T-cell (primary cell): ENCODE data around the gene BMP7. TPM values are rescaled to one million over a fixed set of nuclear protein-coding genes. Genes with fewer than 3 reads are reported as not detected.

Source experiments
- ATAC-seq, 4 experiments: fragments of 200-7000 bp in 3 of 4; fragments of 150-1000 bp in 1 of 4; cut with Tn5 transposase; replicated peaks in 1 of 4; 1 replicate in 3 of 4; 2 replicates in 1 of 4; pipeline ENCODE4 v1.10.0; 2021; ENCODE audit warnings: moderate library complexity in 3 of 4, mild to moderate bottlenecking in 2 of 4, moderate number of reproducible peaks in 1 of 4
- CTCF ChIA-PET, 2 donors: fragments of 300-600 bp; sonication (Branson Sonifier 250); formaldehyde crosslinking; loops; one replicate each; lab custom pipeline; 2022; ENCODE audit warnings: antibody characterized with exemption in 2 of 2; lab: Charles Lee
- POLR2A ChIA-PET, 2 donors: fragments of 300-600 bp; sonication (Branson Sonifier 250); formaldehyde crosslinking; loops; one replicate each; lab custom pipeline; 2022; ENCODE audit warnings: antibody characterized with exemption in 2 of 2; lab: Charles Lee
- DNase-seq, 35 experiments: peaks; one replicate each; pipeline versions ENCODE4 v3.0.0 to v3.0.0-alpha.2; 2013 to 2023
- H3K27ac ChIP-seq: one replicate; pipeline ENCODE4 v1.5.1; 2013; ENCODE audit warnings: low read length
- H3K27me3 ChIP-seq, 2 experiments: replicated peaks in 1 of 2; 1 replicate in 1 of 2; 2 replicates in 1 of 2; pipeline versions ENCODE4 v1.6.1 to v1.7.0; 2013; ENCODE audit warnings: low read length in 1 of 2, mixed read lengths in 1 of 2; ENCODE audit not compliant: control insufficient read depth in 2 of 2, insufficient read depth in 2 of 2; ENCODE audit errors: extremely low read depth in 1 of 2
- H3K36me3 ChIP-seq, 2 donors: 1 replicate in 1 of 2; 2 replicates in 1 of 2; pipeline versions ENCODE4 v1.6.1 to v1.7.0; 2013; ENCODE audit warnings: low read length in 1 of 2; ENCODE audit not compliant: control insufficient read depth in 2 of 2, insufficient read depth in 1 of 2; ENCODE audit errors: extremely low read depth in 1 of 2
- H3K4me1 ChIP-seq, 2 experiments: 1 replicate in 1 of 2; 2 replicates in 1 of 2; pipeline versions ENCODE4 v1.6.1 to v1.7.0; 2013; ENCODE audit warnings: low read length in 2 of 2, mixed read lengths in 1 of 2; ENCODE audit not compliant: insufficient read depth in 2 of 2, control insufficient read depth in 1 of 2; ENCODE audit errors: extremely low read depth in 1 of 2
- H3K4me3 ChIP-seq, 2 donors: 1 replicate in 1 of 2; 2 replicates in 1 of 2; pipeline versions ENCODE4 v1.5.1 to v1.7.0; 2013; ENCODE audit warnings: mild to moderate bottlenecking in 2 of 2, low read length in 1 of 2, moderate library complexity in 1 of 2; ENCODE audit not compliant: control insufficient read depth in 1 of 2; ENCODE audit errors: extremely low read depth in 1 of 2
- H3K9me3 ChIP-seq: 2 replicates; pipeline ENCODE4 v1.7.0; 2013
- H3K27ac Mint-ChIP-seq, 2 donors: one replicate each; pipeline ENCODE4 v1.8.0; 2020 to 2021; ENCODE audit warnings: mild to moderate bottlenecking in 2 of 2, mixed read lengths in 2 of 2
- H3K27me3 Mint-ChIP-seq, 2 donors: one replicate each; pipeline ENCODE4 v1.8.0; 2021 to 2022; ENCODE audit warnings: mixed read lengths in 2 of 2
- H3K36me3 Mint-ChIP-seq: one replicate; pipeline ENCODE4 v1.8.0; 2021; ENCODE audit warnings: mixed read lengths
- H3K4me1 Mint-ChIP-seq, 3 donors: one replicate each; pipeline ENCODE4 v1.8.0; 2020 to 2022; ENCODE audit warnings: mixed read lengths in 3 of 3, mild to moderate bottlenecking in 1 of 3
- H3K4me3 Mint-ChIP-seq, 3 donors: one replicate each; pipeline ENCODE4 v1.8.0; 2020 to 2022; ENCODE audit warnings: mild to moderate bottlenecking in 3 of 3, mixed read lengths in 3 of 3, moderate library complexity in 3 of 3
- H3K9me3 Mint-ChIP-seq, 3 donors: one replicate each; pipeline ENCODE4 v1.8.0; 2020 to 2022; ENCODE audit warnings: mixed read lengths in 3 of 3
- WGBS: methylation state at CpG from one replicate; pipeline ENCODE4 v1.1.5; 2013; ENCODE audit warnings: missing lambda C conversion rate; ENCODE audit not compliant: insufficient coverage; 5-methylcytosine and 5-hydroxymethylcytosine counted together
- total RNA-seq, 35 experiments: library from RNA in 6 of 35; stranded (reverse) in 6 of 35; fragments of 120-200 nt in 1 of 35; gene quantifications; one replicate each; pipeline versions ENCODE4 v1.2.1 to v1.2.4 and lab custom pipeline; 2013 to 2026

Gene BMP7
- total RNA-seq, 5 donors from 2014 or later (not counting 1 experiment from before 2014, with no cell fraction given) = not detected

- no peaks in the 10 kb centered on the region for H3K36me3 ChIP-seq
- no peaks in the 10 kb centered on the region for H3K9me3 ChIP-seq
- CTCF ChIA-PET = no interaction called here
Observed at GRCh38 chr20:57126481-57127092, 139.9 kb downstream of the BMP7 start.

GRCh38 chr20:57124800-57125517 is 141.5 kb downstream of the BMP7 start:
- Mint-ChIP-seq H3K36me3 (no peaks in the 10 kb centered on the region), H3K4me3 (no peak overlapping the region), H3K4me1 (no peaks in the 10 kb centered on the region), H3K27ac (no peak overlapping the region), H3K9me3 (peaks cover 0 to 3% (median 0%) of the 10 kb centered on the region in 3 donors), H3K27me3 (peaks cover 18 to 24% of the 10 kb centered on the region in 2 donors)
- DNase-seq (no peak), ATAC-seq (no peak)
- Histone ChIP-seq H3K27me3 (peaks cover 0 to 10% of the 10 kb centered on the region in 2 experiments), H3K36me3 (no peaks in the 10 kb centered on the region), H3K4me3 (no peak overlapping the region), H3K9me3 (no peaks in the 10 kb centered on the region), H3K27ac (no peak overlapping the region), H3K4me1 (no peaks in the 10 kb centered on the region)
- WGBS = 57% methylated on average over 8 of the region's 12 CpGs
- CTCF ChIA-PET = interaction anchor here in 1 of 2 donors (0.6 kb wide), 1 partner anchor 14 kb away, joined by 3 read pairs; no protein-coding TSS in a partner anchor
- POLR2A ChIA-PET = no interaction called here

More at GRCh38 chr20:57126481-57127092, 139.9 kb downstream of the BMP7 start:
- POLR2A ChIA-PET = no interaction called here
- Mint-ChIP-seq H3K27me3 (peaks cover 15 to 22% of the 10 kb centered on the region in 2 donors), H3K27ac (no peak overlapping the region), H3K4me3 (no peak overlapping the region), H3K4me1 (no peaks in the 10 kb centered on the region), H3K36me3 (no peaks in the 10 kb centered on the region), H3K9me3 (no peaks in the 10 kb centered on the region)
- WGBS = 44% methylated on average over 12 of the region's 17 CpGs
- ATAC-seq (no peak), DNase-seq (no peak)
- H3K27me3 ChIP-seq = peaks cover 0 to 12% of the 10 kb centered on the region in 2 experiments
- no peaks in the 10 kb centered on the region for H3K4me1 ChIP-seq
- no peak overlapping the region for H3K27ac ChIP-seq
- H3K4me3 ChIP-seq = no peak overlapping the region

- 72% methylated on average over 2 of the region's 6 CpGs for whole genome bisulfite sequencing
- no peaks in the 10 kb centered on the region for H3K4me1 Mint-ChIP-seq
- POLR2A ChIA-PET = no interaction called here
Observed at GRCh38 chr20:57124366-57124765, 142.1 kb downstream of the BMP7 start.

GRCh38 chr20:57123504-57123903 is 142.9 kb downstream of the BMP7 start:
- no CpG with 5 or more reads among the region's 4 CpGs for WGBS
- H3K4me3 ChIP-seq = no peak overlapping the region
- ATAC-seq (no peak), DNase-seq (no peak)
- Mint-ChIP-seq H3K27me3 (peaks cover 18 to 24% of the 10 kb centered on the region in 2 donors), H3K9me3 (peaks cover 0 to 3% (median 0%) of the 10 kb centered on the region in 3 donors), H3K36me3 (no peaks in the 10 kb centered on the region), H3K27ac (no peak overlapping the region), H3K4me3 (no peak overlapping the region), H3K4me1 (no peaks in the 10 kb centered on the region)
- no peaks in the 10 kb centered on the region for H3K36me3 ChIP-seq
- ChIA-PET CTCF (no interaction called here), POLR2A (no interaction called here)
- no peaks in the 10 kb centered on the region for H3K9me3 ChIP-seq
- no peaks in the 10 kb centered on the region for H3K4me1 ChIP-seq
- H3K27me3 ChIP-seq = peaks cover 0 to 7% of the 10 kb centered on the region in 2 experiments
- no peak overlapping the region for H3K27ac ChIP-seq

More at GRCh38 chr20:57124366-57124765, 142.1 kb downstream of the BMP7 start:
- H3K4me1 ChIP-seq = no peaks in the 10 kb centered on the region
- Mint-ChIP-seq H3K27me3 (peaks cover 18 to 24% of the 10 kb centered on the region in 2 donors), H3K36me3 (no peaks in the 10 kb centered on the region), H3K27ac (no peak overlapping the region), H3K9me3 (peaks cover 0 to 3% (median 0%) of the 10 kb centered on the region in 3 donors), H3K4me3 (no peak overlapping the region)
- no peaks in the 10 kb centered on the region for H3K36me3 ChIP-seq
- CTCF ChIA-PET = no interaction called here
- H3K4me3 ChIP-seq = no peak overlapping the region
- H3K27me3 ChIP-seq = peaks cover 0 to 10% of the 10 kb centered on the region in 2 experiments
- H3K9me3 ChIP-seq = no peaks in the 10 kb centered on the region
- ATAC-seq = no peak
- DNase-seq = no peak
- H3K27ac ChIP-seq = no peak overlapping the region

GRCh38 chr20:57122536-57123489 is 143.6 kb downstream of the BMP7 start:
- H3K27ac ChIP-seq = no peak overlapping the region
- H3K9me3 ChIP-seq = no peaks in the 10 kb centered on the region
- Mint-ChIP-seq H3K4me3 (no peak overlapping the region), H3K27ac (no peak overlapping the region), H3K27me3 (peaks cover 18 to 21% of the 10 kb centered on the region in 2 donors), H3K9me3 (peaks cover 0 to 3% (median 0%) of the 10 kb centered on the region in 3 donors), H3K4me1 (no peaks in the 10 kb centered on the region), H3K36me3 (no peaks in the 10 kb centered on the region)
- no peak overlapping the region for H3K4me3 ChIP-seq
- ChIA-PET CTCF (no interaction called here), POLR2A (no interaction called here)
- DNase-seq (no peak), ATAC-seq (no peak)
- no peaks in the 10 kb centered on the region for H3K36me3 ChIP-seq
- H3K4me1 ChIP-seq = no peaks in the 10 kb centered on the region
- H3K27me3 ChIP-seq = peaks cover 0 to 7% of the 10 kb centered on the region in 2 experiments
- WGBS = 79% methylated on average over 2 of the region's 7 CpGs

- H3K9me3 ChIP-seq = no peaks in the 10 kb centered on the region
- H3K4me1 Mint-ChIP-seq = no peaks in the 10 kb centered on the region
- no peak for ATAC-seq
- no peaks in the 10 kb centered on the region for H3K36me3 Mint-ChIP-seq
- H3K27me3 Mint-ChIP-seq = peaks cover 6 to 9% of the 10 kb centered on the region in 2 donors
- DNase-seq = no peak
- H3K36me3 ChIP-seq = no peaks in the 10 kb centered on the region
- WGBS = 93% methylated on average over 2 of the region's 4 CpGs
- no peaks in the 10 kb centered on the region for H3K4me1 ChIP-seq
- H3K27me3 ChIP-seq = peaks cover 0 to 13% of the 10 kb centered on the region in 2 experiments
- H3K4me3 Mint-ChIP-seq = no peak overlapping the region
- no peak overlapping the region for H3K4me3 ChIP-seq
- H3K9me3 Mint-ChIP-seq = peaks cover 0 to 3% (median 0%) of the 10 kb centered on the region in 3 donors
- ChIA-PET POLR2A (no interaction called here), CTCF (interaction anchor here in 1 of 2 donors (0.7 kb wide), 1 partner anchor 12 kb away, joined by 4 read pairs; no protein-coding TSS in a partner anchor)
- H3K27ac ChIP-seq = no peak overlapping the region
- no peak overlapping the region for H3K27ac Mint-ChIP-seq
Observed at GRCh38 chr20:57118964-57119363, 147.5 kb downstream of the BMP7 start.
